ENCODE measurements around the gene KCNMA1.

The KCNMA1 gene

DNA sequence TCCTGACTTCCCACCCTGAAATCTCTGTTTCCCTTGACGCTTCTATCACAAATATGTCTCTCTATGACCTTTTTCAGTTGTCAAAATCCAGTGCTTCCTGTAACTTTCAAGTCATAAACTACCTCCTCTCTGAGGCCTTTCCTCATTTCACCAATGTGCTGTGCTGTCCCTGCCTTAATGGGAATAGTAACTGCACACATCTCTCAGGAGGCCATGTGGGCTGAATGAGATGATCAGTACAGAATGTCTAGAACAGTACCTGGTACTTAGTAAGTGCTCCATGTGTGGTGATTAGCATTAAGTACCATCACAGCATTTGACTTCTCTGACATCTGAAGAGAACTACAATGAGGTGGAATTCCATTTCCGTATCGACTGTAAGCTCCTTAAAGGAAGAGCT is 588.5 kb downstream of the KCNMA1 start:
- Histone ChIP-seq H3K4ac (ENCODE audit: low read depth in 1 of 2, low read length in 2 of 2) (no peak overlapping the region), H2BK5ac (ENCODE audit: low read depth, low read length, poor library complexity, severe bottlenecking) (no peak overlapping the region), H3K18ac (ENCODE audit: low read depth in 1 of 2, low read length in 2 of 2) (no peak overlapping the region), H3K4me1 (ENCODE audit: control insufficient read depth, insufficient read depth, low read depth, low read length) (no peaks in the 10 kb centered on the region), H3K79me1 (replicated peaks; ENCODE audit: low read length, poor library complexity, severe bottlenecking) (no peaks in the 10 kb centered on the region), H4K91ac (ENCODE audit: low read length) (no peak overlapping the region), H2BK15ac (ENCODE audit: low read depth, poor library complexity, severe bottlenecking) (no peak overlapping the region), H4K8ac (ENCODE audit: low read length) (no peak overlapping the region), H3K23ac (ENCODE audit: low read length in 2 of 2) (no peak overlapping the region), H3K4me2 (ENCODE audit: low read length, poor library complexity, severe bottlenecking) (no peak overlapping the region), H3K27me3 (ENCODE audit: control insufficient read depth in 1 of 2, insufficient read depth in 1 of 2, low read length in 2 of 2) (no peaks in the 10 kb centered on the region), H3K14ac (ENCODE audit: low read length in 2 of 2) (no peak overlapping the region), H3K36me3 (ENCODE audit: control insufficient read depth in 1 of 2, insufficient read depth in 2 of 2, low read depth in 1 of 2, low read length in 2 of 2) (peaks cover 0 to 5% of the 10 kb centered on the region in 2 experiments), H2AK5ac (ENCODE audit: low read length, severe bottlenecking) (no peak overlapping the region), H3K27ac (ENCODE audit: low read length, poor library complexity, severe bottlenecking) (no peak overlapping the region), H2AFZ (ENCODE audit: low read depth, low read length) (no peak overlapping the region), H3K9ac (ENCODE audit: low read length) (no peak overlapping the region), H2BK12ac (ENCODE audit: low read length in 2 of 2) (no peak overlapping the region), H3K9me3 (ENCODE audit: control insufficient read depth, low read length) (no peaks in the 10 kb centered on the region), H2BK120ac (ENCODE audit: low read depth, low read length) (no peak overlapping the region), H3K4me3 (ENCODE audit: insufficient read depth in 1 of 2, low read depth in 1 of 2, low read length in 2 of 2) (no peak overlapping the region)
- 93% methylated on average over 3 of the region's 3 CpGs for WGBS
- no peak for DNase-seq

DNA sequence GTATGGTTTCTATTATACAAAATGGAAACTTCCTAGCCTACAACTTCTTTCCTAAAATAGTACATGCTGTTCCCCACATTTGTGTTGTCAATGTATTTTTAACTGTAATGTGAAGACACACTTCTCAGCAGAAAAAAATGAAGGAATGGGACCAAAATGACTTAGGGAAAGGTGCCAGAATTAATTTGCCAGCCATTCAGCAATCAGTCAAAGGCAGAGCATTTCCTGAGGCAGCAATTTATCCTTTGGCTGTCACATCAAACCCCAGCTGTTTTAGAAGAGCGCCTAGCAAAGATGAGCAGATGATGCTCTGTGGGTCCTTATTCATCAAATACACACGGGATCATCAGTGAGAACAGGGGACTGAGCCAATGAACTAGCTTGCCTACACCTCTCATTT is 592.5 kb downstream of the KCNMA1 start:
- no peak overlapping the region for H2BK120ac ChIP-seq (ENCODE audit: low read depth, low read length)
- no peak overlapping the region for H4K8ac ChIP-seq (ENCODE audit: low read length)
- no peak overlapping the region for H2BK15ac ChIP-seq (ENCODE audit: low read depth, poor library complexity, severe bottlenecking)
- H3K36me3 ChIP-seq (ENCODE audit: control insufficient read depth in 1 of 2, insufficient read depth in 2 of 2, low read depth in 1 of 2, low read length in 2 of 2), result no peaks in the 10 kb centered on the region
- H3K4me2 ChIP-seq (ENCODE audit: low read length, poor library complexity, severe bottlenecking), result no peak overlapping the region
- H2BK5ac ChIP-seq (ENCODE audit: low read depth, low read length, poor library complexity, severe bottlenecking), result no peak overlapping the region
- no peaks in the 10 kb centered on the region for H3K9me3 ChIP-seq (ENCODE audit: control insufficient read depth, low read length)
- H3K4me3 ChIP-seq (ENCODE audit: insufficient read depth in 1 of 2, low read depth in 1 of 2, low read length in 2 of 2), result no peak overlapping the region
- H2AFZ ChIP-seq (ENCODE audit: low read depth, low read length), result no peak overlapping the region
- no peak overlapping the region for H3K23ac ChIP-seq (ENCODE audit: low read length in 2 of 2)
- H3K4ac ChIP-seq (ENCODE audit: low read depth in 1 of 2, low read length in 2 of 2), result no peak overlapping the region
- no peak overlapping the region for H2AK5ac ChIP-seq (ENCODE audit: low read length, severe bottlenecking)
- no peaks in the 10 kb centered on the region for H3K27me3 ChIP-seq (ENCODE audit: control insufficient read depth in 1 of 2, insufficient read depth in 1 of 2, low read length in 2 of 2)
- no peak overlapping the region for H2BK12ac ChIP-seq (ENCODE audit: low read length in 2 of 2)
- no peak overlapping the region for H3K27ac ChIP-seq (ENCODE audit: low read length, poor library complexity, severe bottlenecking)
- H3K4me1 ChIP-seq (ENCODE audit: control insufficient read depth, insufficient read depth, low read depth, low read length), result no peaks in the 10 kb centered on the region
- H3K9ac ChIP-seq (ENCODE audit: low read length), result no peak overlapping the region
- H4K91ac ChIP-seq (ENCODE audit: low read length), result no peak overlapping the region
- no peak overlapping the region for H3K14ac ChIP-seq (ENCODE audit: low read length in 2 of 2)
- H3K79me1 ChIP-seq (replicated peaks; ENCODE audit: low read length, poor library complexity, severe bottlenecking), result no peaks in the 10 kb centered on the region
- 90% methylated on average over 2 of the region's 2 CpGs for WGBS
- DNase-seq, result no peak
- H3K18ac ChIP-seq (ENCODE audit: low read depth in 1 of 2, low read length in 2 of 2), result no peak overlapping the region

DNA sequence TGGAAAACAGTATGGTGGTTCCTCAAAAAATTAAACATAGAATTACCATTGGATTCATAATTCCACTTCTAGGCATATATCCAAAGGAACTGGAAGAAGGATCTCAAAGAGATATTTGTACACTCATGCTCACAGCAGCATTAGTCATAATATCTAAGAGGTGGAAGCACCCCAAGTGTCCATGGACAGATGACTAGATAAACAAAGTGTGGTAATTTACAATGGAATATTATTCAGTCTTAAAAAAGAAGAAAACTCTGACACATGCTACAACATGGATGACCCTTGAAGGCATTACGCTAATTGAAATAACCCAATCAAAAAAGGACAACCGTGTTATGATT is 594.2 kb downstream of the KCNMA1 start:
- Histone ChIP-seq H3K9me3 (ENCODE audit: control insufficient read depth, low read length) (no peaks in the 10 kb centered on the region), H3K14ac (ENCODE audit: low read length in 2 of 2) (no peak overlapping the region), H2BK120ac (ENCODE audit: low read depth, low read length) (no peak overlapping the region), H4K8ac (ENCODE audit: low read length) (no peak overlapping the region), H3K9ac (ENCODE audit: low read length) (no peak overlapping the region), H3K79me1 (replicated peaks; ENCODE audit: low read length, poor library complexity, severe bottlenecking) (no peaks in the 10 kb centered on the region), H3K4me1 (ENCODE audit: control insufficient read depth, insufficient read depth, low read depth, low read length) (no peaks in the 10 kb centered on the region), H2BK12ac (ENCODE audit: low read length in 2 of 2) (no peak overlapping the region), H3K23ac (ENCODE audit: low read length in 2 of 2) (no peak overlapping the region), H3K18ac (ENCODE audit: low read depth in 1 of 2, low read length in 2 of 2) (no peak overlapping the region), H3K36me3 (ENCODE audit: control insufficient read depth in 1 of 2, insufficient read depth in 2 of 2, low read depth in 1 of 2, low read length in 2 of 2) (peaks cover 0 to 3% of the 10 kb centered on the region in 2 experiments), H3K4me3 (ENCODE audit: insufficient read depth in 1 of 2, low read depth in 1 of 2, low read length in 2 of 2) (no peak overlapping the region), H3K4me2 (ENCODE audit: low read length, poor library complexity, severe bottlenecking) (no peak overlapping the region), H2AFZ (ENCODE audit: low read depth, low read length) (no peak overlapping the region), H2AK5ac (ENCODE audit: low read length, severe bottlenecking) (no peak overlapping the region), H3K4ac (ENCODE audit: low read depth in 1 of 2, low read length in 2 of 2) (no peak overlapping the region), H4K91ac (ENCODE audit: low read length) (no peak overlapping the region), H3K27me3 (ENCODE audit: control insufficient read depth in 1 of 2, insufficient read depth in 1 of 2, low read length in 2 of 2) (no peaks in the 10 kb centered on the region), H2BK15ac (ENCODE audit: low read depth, poor library complexity, severe bottlenecking) (no peak overlapping the region), H2BK5ac (ENCODE audit: low read depth, low read length, poor library complexity, severe bottlenecking) (no peak overlapping the region), H3K27ac (ENCODE audit: low read length, poor library complexity, severe bottlenecking) (no peak overlapping the region)
- DNase-seq, result no peak
- 100% methylated on average over 2 of the region's 2 CpGs for WGBS

DNA sequence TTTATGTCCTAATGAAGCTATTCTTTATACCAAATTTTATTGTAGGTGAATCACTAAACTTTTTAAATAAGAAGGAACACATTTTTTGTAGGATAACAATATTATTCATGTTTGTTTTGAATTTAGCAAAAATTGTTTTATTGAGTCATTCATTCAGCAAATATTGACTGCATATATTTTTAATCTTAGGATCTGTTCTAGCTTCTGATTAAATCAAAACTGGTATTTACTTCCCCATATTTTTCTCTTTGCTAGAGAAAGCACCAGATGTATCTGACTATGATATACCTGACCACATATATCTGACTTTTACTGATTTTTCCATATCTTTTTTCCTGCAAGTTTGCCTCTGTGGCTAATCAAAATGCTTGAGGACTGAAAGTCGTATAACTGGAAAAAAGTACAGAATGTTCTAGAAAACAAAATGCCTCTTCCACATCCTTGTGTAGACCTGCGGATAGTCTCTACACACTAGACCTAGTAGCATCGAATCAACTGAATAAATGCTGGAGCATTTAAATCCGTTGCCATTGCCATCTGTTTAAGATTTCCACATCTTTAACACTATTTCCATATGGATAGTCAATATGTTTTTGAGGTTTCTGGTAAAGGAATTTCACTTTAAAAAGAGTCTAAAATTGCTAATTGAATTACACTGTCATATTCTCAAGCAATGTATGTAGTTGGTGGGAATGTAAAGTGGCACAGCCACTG is 594.7 kb downstream of the KCNMA1 start:
- WGBS, result 96% methylated on average over 3 of the region's 4 CpGs
- Histone ChIP-seq H2AFZ (ENCODE audit: low read depth, low read length) (no peak overlapping the region), H3K27ac (ENCODE audit: low read length, poor library complexity, severe bottlenecking) (no peak overlapping the region), H3K27me3 (ENCODE audit: control insufficient read depth in 1 of 2, insufficient read depth in 1 of 2, low read length in 2 of 2) (no peaks in the 10 kb centered on the region), H3K9me3 (ENCODE audit: control insufficient read depth, low read length) (no peaks in the 10 kb centered on the region), H3K79me1 (replicated peaks; ENCODE audit: low read length, poor library complexity, severe bottlenecking) (no peaks in the 10 kb centered on the region), H3K9ac (ENCODE audit: low read length) (no peak overlapping the region), H3K23ac (ENCODE audit: low read length in 2 of 2) (no peak overlapping the region), H4K91ac (ENCODE audit: low read length) (no peak overlapping the region), H4K8ac (ENCODE audit: low read length) (no peak overlapping the region), H3K18ac (ENCODE audit: low read depth in 1 of 2, low read length in 2 of 2) (no peak overlapping the region), H3K4me1 (ENCODE audit: control insufficient read depth, insufficient read depth, low read depth, low read length) (peaks cover 2% of the 10 kb centered on the region), H3K4me3 (ENCODE audit: insufficient read depth in 1 of 2, low read depth in 1 of 2, low read length in 2 of 2) (no peak overlapping the region), H2BK12ac (ENCODE audit: low read length in 2 of 2) (no peak overlapping the region), H2AK5ac (ENCODE audit: low read length, severe bottlenecking) (no peak overlapping the region), H3K4me2 (ENCODE audit: low read length, poor library complexity, severe bottlenecking) (no peak overlapping the region), H2BK15ac (ENCODE audit: low read depth, poor library complexity, severe bottlenecking) (no peak overlapping the region), H3K14ac (ENCODE audit: low read length in 2 of 2) (no peak overlapping the region), H2BK120ac (ENCODE audit: low read depth, low read length) (no peak overlapping the region), H2BK5ac (ENCODE audit: low read depth, low read length, poor library complexity, severe bottlenecking) (no peak overlapping the region), H3K4ac (ENCODE audit: low read depth in 1 of 2, low read length in 2 of 2) (no peak overlapping the region), H3K36me3 (ENCODE audit: control insufficient read depth in 1 of 2, insufficient read depth in 2 of 2, low read depth in 1 of 2, low read length in 2 of 2) (peaks cover 0 to 3% of the 10 kb centered on the region in 2 experiments)
- DNase-seq, result no peak

Measured in mesenchymal stem cell (in vitro differentiated cells and primary cell).